Islet of Langerhans (tissue), 1 donor: Measurements from ENCODE around the gene FAM151A.

Experiments
- FAIRE-seq: peaks from one replicate; lab custom pipeline; 2011; peaks lifted over from hg19 to GRCh38; lab: Jason Lieb, UNC

FAM151A gene

GRCh38 chr1:54623216-54624007 lies at the start of gene FAM151A:
Gene FAM151A (minus strand): TSS chr1:54623525. CDS start chr1:54623395, 130 bp downstream.
- FAIRE-seq, result no peak

GRCh38 chr1:54671985-54672608 lies 48.8 kb upstream of the FAM151A start:
- no peak for FAIRE-seq

- FAIRE-seq, result no peak
Observed at GRCh38 chr1:54668567-54668966, 45.2 kb upstream of the FAM151A start.

- no peak for FAIRE-seq
Observed at GRCh38 chr1:54667797-54668196, 44.5 kb upstream of the FAM151A start.

GRCh38 chr1:54666333-54666732 lies 43.0 kb upstream of the FAM151A start:
- FAIRE-seq, result no peak

- FAIRE-seq, result no peak
Observed at GRCh38 chr1:54665852-54666251, 42.5 kb upstream of the FAM151A start.

- no peak for FAIRE-seq
Observed at GRCh38 chr1:54664364-54664763, 41.0 kb upstream of the FAM151A start.

GRCh38 chr1:54663725-54664124 lies 40.4 kb upstream of the FAM151A start:
- FAIRE-seq, result no peak

- FAIRE-seq, result no peak
Observed at GRCh38 chr1:54658164-54658913, 35.0 kb upstream of the FAM151A start.

- no peak for FAIRE-seq
Observed at GRCh38 chr1:54653036-54653435, 29.7 kb upstream of the FAM151A start.

GRCh38 chr1:54652168-54652567 lies 28.8 kb upstream of the FAM151A start:
- no peak for FAIRE-seq

- FAIRE-seq, result no peak
Observed at GRCh38 chr1:54651608-54652007, 28.3 kb upstream of the FAM151A start.

- FAIRE-seq, result no peak
Observed at GRCh38 chr1:54650417-54650816, 27.1 kb upstream of the FAM151A start.

GRCh38 chr1:54649921-54650320 lies 26.6 kb upstream of the FAM151A start:
- no peak for FAIRE-seq

- FAIRE-seq, result no peak
Observed at GRCh38 chr1:54649130-54649898, 26.0 kb upstream of the FAM151A start.

GRCh38 chr1:54645806-54646676 lies 22.7 kb upstream of the FAM151A start:
- no peak for FAIRE-seq

- no peak for FAIRE-seq
Observed at GRCh38 chr1:54643736-54644135, 20.4 kb upstream of the FAM151A start.

GRCh38 chr1:54640863-54641836 lies 17.8 kb upstream of the FAM151A start, which contains the start of gene MROH7:
Gene MROH7 (plus strand): TSS chr1:54641786. CDS start chr1:54652927, 11,141 bp downstream.
- no peak for FAIRE-seq

GRCh38 chr1:54640361-54640760 lies 17.0 kb upstream of the FAM151A start:
- no peak for FAIRE-seq
